NCI-H128 (cell line): ENCODE data around the gene GRAMD2B.
"Not testable (repeated sequence)": the region's sequence is repeated elsewhere in the genome, so short reads cannot be mapped to it uniquely, and the experiment has no call there.

Experiments used
- DNase-seq: peaks from one replicate; lab custom pipeline; 2025; ENCODE audit not compliant: unreplicated experiment; lab: John Stamatoyannopoulos, UW

GRAMD2B gene

GRCh38 chr5:126403876-126404275, 19.3 kb upstream of the GRAMD2B start:
- no peak for DNase-seq

DNA sequence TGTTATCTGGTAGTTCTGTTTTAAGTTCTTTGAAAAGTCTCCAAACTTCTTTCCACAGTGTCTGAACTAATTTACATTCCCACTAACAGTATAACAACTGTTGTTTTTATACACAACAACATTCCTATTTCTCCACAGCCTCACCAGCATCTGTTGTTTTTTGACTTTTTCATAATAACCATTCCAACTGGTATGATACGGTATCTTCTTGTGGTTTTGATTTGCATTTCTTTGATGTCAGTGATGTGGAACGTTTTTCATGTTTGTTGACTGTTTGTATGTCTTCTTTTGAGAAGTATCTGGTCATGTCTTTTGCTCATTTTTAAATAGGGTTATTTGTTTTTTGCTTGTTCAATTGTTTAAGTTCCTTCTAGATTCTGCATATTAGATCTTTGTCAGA, 12.6 kb upstream of the GRAMD2B start:
- no peak for DNase-seq

DNA sequence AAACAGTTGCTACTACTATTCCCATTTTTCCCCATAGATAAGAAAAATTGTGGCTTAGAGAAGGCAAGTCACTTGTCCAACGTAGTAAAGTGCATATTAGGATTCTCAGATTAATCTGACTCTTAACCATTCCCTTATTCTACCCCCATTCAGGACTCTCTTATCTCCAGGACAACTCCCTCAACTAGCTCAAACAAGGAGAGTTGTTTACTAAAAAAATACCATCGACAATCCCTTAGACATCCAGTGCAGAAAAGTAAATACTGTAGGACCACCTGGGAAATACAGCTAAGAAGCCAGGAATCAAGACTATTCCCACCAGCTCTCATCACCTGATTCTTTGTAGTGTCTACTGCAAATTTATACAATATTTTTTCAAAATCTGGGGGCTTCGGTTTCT, 9.4 kb upstream of the GRAMD2B start:
- DNase-seq: no peak

DNA sequence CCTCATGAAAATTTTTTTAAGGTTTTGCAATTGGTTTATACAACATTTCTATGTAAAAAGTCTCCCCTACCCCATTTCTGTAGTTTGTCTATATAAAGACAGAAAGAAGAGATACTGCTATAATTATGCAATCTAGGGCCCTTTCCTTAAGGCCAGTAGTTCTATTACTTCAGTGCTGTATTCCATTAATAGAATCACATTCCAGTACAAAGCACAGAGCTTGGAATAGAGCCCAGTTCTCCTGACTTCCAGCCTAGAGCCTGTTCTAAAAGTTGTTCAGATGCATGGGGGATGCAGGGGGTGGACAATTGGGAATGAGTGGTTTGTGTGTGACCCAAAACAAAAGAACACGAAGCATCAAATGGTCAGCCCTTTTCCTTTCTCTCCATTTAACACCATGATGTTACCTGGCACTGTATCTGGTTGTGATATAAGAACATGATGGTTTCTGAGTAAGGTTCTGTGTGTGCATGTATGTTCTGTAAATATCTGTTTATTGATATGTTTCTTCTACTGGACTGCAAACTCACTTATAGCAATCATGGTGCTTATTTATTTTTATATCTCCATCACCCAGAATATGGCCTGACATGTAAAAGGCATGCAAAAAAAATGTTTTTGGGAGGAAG, 8.2 kb upstream of the GRAMD2B start:
- DNase-seq: no peak

- DNase-seq: no peak
These were observed 7.4 kb upstream of the GRAMD2B start for GRCh38 chr5:126415789-126416188.

- DNase-seq: no peak
These were observed 6.8 kb upstream of the GRAMD2B start for GRCh38 chr5:126416266-126416925.

DNA sequence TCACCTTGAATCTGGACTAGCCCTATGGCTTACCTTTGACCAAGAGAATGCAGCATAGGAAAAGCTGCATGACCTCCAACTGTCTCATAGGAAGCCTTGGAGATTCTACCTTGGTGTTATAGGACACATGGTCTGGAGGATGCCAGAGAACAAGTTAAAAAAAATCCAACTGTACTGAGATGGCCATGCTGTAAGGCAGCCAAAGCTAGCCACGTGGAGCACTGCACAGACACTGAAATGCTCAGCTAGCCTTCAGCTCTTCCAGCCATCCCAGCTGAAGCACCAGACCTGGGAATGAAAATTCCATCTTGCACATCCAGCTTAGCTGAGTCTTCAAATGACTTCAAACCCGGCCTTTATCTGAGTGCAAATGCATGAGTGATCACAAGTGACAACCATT, 6.0 kb upstream of the GRAMD2B start:
- DNase-seq: no peak

DNA sequence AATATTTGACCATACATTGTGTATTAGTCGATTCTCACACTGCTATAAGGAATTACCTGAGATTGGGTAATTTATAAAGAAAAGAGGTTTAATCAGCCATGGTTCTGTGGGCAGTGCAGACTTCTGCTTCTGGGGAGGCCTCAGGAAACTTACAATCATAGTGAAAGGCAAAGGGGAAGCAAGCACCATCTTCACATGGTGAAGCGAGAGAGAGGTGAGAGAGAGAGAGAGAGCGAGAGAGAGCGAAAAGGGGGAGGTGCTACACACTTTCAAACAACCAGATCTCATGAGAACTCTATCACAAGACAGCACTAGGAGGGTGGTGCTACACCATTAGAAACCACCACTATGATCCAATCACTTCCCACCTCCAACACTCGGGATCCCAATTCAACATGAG, 4.1 kb upstream of the GRAMD2B start:
- no peak for DNase-seq

DNA sequence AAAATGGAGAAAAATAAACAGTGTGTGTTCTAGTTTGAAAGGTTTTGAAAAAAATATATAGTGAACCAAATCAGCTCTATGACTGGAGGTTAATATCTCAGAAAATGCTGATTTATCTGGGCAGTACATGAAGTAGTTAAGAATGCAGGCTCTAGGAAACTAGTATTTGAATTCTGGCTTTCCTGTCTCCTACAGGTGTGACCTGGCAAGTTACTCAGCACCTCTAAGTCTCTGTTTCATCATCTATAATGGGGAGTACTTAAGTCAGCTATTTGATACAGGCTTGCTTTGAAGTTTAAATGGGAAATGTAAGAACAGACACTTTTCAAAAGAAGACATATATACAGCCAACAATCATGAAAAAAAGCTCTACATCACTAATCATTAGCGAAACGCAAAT, 5.2 kb downstream of the GRAMD2B start:
- DNase-seq: no peak

- no peak for DNase-seq
These were observed 7.4 kb downstream of the GRAMD2B start for GRCh38 chr5:126430631-126431030.

GRCh38 chr5:126433701-126434100, 10.5 kb downstream of the GRAMD2B start:
- no peak for DNase-seq

DNA sequence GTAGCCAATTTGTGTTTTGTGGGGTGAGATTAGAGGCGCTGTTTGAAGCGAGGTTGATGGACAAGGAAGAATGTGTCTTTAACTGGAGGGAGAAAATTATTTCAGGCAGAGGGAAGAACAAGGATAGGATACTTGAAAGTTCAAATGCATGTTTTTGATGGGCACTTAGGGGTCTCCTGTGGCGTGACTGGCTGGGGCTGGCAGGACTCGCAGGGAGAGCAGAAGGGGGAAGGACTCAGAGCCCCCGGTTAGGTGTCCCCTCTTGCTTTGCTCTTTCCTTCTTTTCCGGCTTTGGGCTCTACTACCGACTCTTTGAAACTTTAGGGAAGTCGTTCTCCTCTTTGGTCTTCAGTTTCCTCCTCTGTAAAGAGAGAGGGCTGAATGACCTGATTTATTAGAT, 12.1 kb downstream of the GRAMD2B start:
- no peak for DNase-seq

DNA sequence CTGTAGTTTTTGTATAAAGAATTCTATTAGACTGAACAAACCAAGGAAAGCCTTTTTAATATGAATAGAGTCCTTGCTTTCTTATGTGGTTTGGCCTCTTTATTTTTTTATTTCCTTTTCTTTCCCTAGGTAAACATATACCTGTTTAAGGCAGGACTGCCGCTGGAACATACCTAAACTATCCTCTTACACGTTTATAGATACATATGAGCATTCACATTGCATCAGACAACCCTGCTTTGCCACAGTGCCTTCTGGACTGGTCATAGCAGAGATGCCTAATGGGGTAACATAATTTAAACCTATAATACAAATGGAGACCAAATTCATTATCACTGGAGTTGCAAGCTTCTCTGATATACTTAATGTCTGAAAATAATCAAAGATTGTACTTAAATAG, 12.5 kb downstream of the GRAMD2B start:
- DNase-seq: no peak

DNA sequence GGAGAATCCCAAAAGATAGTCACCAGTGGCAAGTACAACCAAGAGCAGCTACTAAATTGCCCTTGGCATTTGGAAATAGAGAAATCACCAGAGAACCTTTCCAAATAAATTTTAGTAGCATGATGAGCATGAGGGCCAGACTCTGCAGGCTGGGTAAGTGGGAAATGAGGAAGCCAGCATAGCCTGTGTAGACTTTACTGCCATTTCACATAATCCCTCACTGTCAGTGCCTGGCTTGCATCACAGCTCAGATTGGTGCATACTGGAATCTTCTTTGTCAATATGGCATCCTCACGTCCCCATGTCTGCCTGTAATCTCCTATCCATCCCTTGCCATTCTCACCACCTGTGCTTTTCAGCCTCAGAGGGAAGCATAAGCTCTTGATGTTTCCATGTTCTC, 14.5 kb downstream of the GRAMD2B start:
- DNase-seq: no peak

- no peak for DNase-seq
These were observed 15.1 kb downstream of the GRAMD2B start for GRCh38 chr5:126438267-126438666.

- no peak for DNase-seq
These were observed 15.7 kb downstream of the GRAMD2B start for GRCh38 chr5:126438868-126439267.

GRCh38 chr5:126439724-126440123, 16.5 kb downstream of the GRAMD2B start:
- DNase-seq: not testable (repeated sequence)

GRCh38 chr5:126441230-126441629, 18.0 kb downstream of the GRAMD2B start:
- DNase-seq: no peak

GRCh38 chr5:126443374-126443851, 20.2 kb downstream of the GRAMD2B start:
- no peak for DNase-seq

DNA sequence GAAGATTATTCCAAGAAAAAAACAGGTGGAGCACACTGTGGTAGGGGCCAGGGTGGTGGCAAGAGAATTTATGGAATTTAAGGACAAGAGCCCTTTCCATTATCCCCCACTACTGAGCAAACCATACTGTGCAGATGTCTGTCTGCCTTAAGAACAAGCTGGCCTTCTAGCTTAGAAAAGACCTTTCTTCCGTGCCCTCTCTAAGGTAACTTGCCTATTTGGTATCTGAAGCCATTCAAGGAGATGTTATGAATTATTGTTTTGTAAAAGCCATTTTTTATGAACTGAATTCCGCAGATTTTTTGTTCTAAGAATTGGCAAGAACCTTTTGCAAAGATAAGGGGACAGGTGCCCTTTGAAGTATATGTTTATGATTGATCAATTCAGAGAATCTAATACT, 20.9 kb downstream of the GRAMD2B start:
- DNase-seq: no peak

DNA sequence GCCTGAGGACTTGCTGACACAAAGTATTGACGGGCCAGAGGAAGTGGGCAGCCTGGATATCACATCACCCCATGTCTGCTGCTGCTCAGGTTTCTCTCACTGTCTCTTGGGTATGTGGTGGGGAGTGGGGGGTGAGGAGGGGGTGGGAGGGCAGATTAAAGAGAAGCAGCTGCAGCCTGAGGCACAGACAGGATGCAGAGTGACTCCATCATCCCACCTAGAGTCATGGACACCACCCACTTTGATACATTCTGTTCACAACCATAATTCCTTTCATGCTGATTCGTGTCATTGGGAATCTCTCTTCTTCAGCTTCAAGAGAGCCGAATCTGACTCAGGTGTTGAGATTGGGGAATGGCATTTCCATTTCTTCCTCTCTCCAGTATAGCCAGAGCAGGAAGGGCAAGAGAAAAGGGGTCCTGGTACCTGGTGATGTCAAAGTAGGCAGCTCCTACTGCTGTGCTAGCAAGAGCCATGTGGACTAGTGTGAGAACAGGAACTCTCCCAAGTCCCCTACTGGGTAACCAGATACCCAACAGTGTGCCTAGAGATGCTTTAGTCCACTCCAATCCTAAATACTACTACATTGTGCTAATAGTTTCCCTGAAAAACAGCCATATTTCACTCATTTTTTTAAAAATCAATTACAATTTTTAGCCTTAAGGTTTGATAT, 22.4 kb downstream of the GRAMD2B start:
- no peak for DNase-seq

- DNase-seq: no peak
These were observed 23.5 kb downstream of the GRAMD2B start for GRCh38 chr5:126446498-126447224.
